HEK293 (cell line): ENCODE results near the gene IDI1.

Source experiments
- BCL11A ChIP-seq: fragments of 450-650 bp; formaldehyde crosslinking; IDR thresholded peaks from 2 replicates; pipeline ENCODE4 v1.5.1; 2016; ENCODE audit warnings: low read depth, missing biosample characterization, missing genetic modification characterization
- FEZF1 ChIP-seq: fragments of 450-650 bp; formaldehyde crosslinking; IDR thresholded peaks from 2 replicates; pipeline ENCODE4 v1.5.1; 2016; ENCODE audit warnings: missing biosample characterization, missing genetic modification characterization
- KLF10 ChIP-seq: fragments of 450-650 bp; IDR thresholded peaks from 2 replicates; pipeline ENCODE4 v1.5.1; 2018; ENCODE audit warnings: missing biosample characterization, mild to moderate bottlenecking, missing genetic modification characterization
- MEIS1 ChIP-seq: sonication (generic); formaldehyde crosslinking; IDR thresholded peaks from 2 replicates; pipeline ENCODE4 v1.8.1; 2022; ENCODE audit warnings: missing genetic modification reagents, mild to moderate bottlenecking, borderline replicate concordance
- MYNN ChIP-seq: fragments of 450-650 bp; formaldehyde crosslinking; IDR thresholded peaks from 2 replicates; pipeline ENCODE4 v1.5.1; 2016; ENCODE audit warnings: missing biosample characterization, missing genetic modification characterization, borderline replicate concordance
- YY1 ChIP-seq: fragments of 450-650 bp; formaldehyde crosslinking; IDR thresholded peaks from 2 replicates; pipeline ENCODE4 v1.5.1; 2018; ENCODE audit warnings: missing biosample characterization, missing genetic modification characterization
- ZNF121 ChIP-seq: fragments of 450-650 bp; formaldehyde crosslinking; IDR thresholded peaks from 2 replicates; pipeline ENCODE4 v1.5.1; 2016; ENCODE audit warnings: missing biosample characterization, missing genetic modification characterization
- ZNF561 ChIP-seq: fragments of 450-650 bp; IDR thresholded peaks from 2 replicates; pipeline ENCODE4 v1.5.1; 2018; ENCODE audit warnings: missing biosample characterization, missing genetic modification characterization, borderline replicate concordance
- ZNF792 ChIP-seq: fragments of 450-650 bp; formaldehyde crosslinking; IDR thresholded peaks from 2 replicates; pipeline ENCODE4 v1.5.1; 2016; ENCODE audit warnings: missing biosample characterization, missing genetic modification characterization
- ZXDB ChIP-seq: fragments of 450-650 bp; formaldehyde crosslinking; IDR thresholded peaks from 2 replicates; pipeline ENCODE4 v1.5.1; 2016; ENCODE audit warnings: missing biosample characterization, missing genetic modification characterization
- TF ChIP-seq, protein P1 (sequence below): fragments of 450-650 bp; formaldehyde crosslinking; IDR thresholded peaks from 2 replicates; pipeline ENCODE4 v1.5.1; 2016; ENCODE audit warnings: missing biosample characterization, missing genetic modification characterization

DNA sequence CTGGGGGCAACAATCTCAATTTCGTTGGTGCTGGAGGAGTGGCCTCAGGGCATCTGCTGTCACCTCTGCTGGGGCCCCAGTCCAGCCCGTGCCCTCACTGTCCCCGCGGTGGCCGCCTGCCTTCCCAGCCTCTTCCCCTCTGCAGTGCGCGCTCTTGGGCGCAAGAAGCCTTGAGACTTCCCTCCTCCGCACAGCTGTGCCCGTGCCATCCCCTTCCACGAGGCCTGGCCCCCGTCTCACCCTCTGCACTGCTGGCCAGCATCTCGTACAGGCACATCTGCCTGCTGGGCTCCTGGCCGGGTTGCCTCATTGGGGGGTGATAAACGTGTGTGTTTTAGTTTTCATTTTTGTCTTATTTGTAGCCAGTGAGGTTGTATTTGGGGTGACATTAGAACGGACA lies 37.2 kb downstream of the IDI1 start:
- TF ChIP-seq, protein P1, sequence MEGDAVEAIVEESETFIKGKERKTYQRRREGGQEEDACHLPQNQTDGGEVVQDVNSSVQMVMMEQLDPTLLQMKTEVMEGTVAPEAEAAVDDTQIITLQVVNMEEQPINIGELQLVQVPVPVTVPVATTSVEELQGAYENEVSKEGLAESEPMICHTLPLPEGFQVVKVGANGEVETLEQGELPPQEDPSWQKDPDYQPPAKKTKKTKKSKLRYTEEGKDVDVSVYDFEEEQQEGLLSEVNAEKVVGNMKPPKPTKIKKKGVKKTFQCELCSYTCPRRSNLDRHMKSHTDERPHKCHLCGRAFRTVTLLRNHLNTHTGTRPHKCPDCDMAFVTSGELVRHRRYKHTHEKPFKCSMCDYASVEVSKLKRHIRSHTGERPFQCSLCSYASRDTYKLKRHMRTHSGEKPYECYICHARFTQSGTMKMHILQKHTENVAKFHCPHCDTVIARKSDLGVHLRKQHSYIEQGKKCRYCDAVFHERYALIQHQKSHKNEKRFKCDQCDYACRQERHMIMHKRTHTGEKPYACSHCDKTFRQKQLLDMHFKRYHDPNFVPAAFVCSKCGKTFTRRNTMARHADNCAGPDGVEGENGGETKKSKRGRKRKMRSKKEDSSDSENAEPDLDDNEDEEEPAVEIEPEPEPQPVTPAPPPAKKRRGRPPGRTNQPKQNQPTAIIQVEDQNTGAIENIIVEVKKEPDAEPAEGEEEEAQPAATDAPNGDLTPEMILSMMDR (tag by site-specific recombination): no peak
- TF ChIP-seq MYNN (no peak), MEIS1 (no peak), ZNF121 (tag by site-specific recombination) (no peak), FEZF1 (tag by site-specific recombination) (no peak), ZNF792 (tag by site-specific recombination) (no peak), ZNF561 (tag by site-specific recombination) (no peak), ZXDB (tag by site-specific recombination) (no peak), KLF10 (tag by site-specific recombination) (no peak), YY1 (tag by site-specific recombination) (no peak), BCL11A (tag by site-specific recombination) (no peak)
